ENCODE results near the gene ARL15.

DNA sequence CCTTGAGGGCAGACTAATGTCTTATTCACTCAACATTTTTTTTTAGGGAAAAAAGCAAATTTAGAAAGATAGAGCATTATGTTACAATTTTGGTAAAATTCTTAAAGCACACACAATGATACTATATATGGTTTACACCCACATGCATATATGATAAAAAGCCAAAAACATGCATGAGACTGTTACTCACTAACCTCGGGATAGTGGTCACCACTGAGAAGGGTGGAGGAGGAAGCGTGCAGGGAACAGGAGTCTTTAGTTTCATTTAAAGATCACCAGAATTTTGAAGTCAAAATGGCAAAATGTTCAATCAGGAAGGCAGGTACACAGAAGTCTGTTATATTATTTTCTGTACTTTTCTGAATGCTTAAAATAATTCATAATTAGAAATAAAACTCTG is 9.2 kb downstream of the ARL15 start:
- TF ChIP-seq, protein P1, sequence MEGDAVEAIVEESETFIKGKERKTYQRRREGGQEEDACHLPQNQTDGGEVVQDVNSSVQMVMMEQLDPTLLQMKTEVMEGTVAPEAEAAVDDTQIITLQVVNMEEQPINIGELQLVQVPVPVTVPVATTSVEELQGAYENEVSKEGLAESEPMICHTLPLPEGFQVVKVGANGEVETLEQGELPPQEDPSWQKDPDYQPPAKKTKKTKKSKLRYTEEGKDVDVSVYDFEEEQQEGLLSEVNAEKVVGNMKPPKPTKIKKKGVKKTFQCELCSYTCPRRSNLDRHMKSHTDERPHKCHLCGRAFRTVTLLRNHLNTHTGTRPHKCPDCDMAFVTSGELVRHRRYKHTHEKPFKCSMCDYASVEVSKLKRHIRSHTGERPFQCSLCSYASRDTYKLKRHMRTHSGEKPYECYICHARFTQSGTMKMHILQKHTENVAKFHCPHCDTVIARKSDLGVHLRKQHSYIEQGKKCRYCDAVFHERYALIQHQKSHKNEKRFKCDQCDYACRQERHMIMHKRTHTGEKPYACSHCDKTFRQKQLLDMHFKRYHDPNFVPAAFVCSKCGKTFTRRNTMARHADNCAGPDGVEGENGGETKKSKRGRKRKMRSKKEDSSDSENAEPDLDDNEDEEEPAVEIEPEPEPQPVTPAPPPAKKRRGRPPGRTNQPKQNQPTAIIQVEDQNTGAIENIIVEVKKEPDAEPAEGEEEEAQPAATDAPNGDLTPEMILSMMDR (conservative IDR thresholded peaks at IDR 0.05; ENCODE audit: low read depth, low read length): no peak
- TF ChIP-seq MXI1 (IDR thresholded peaks at IDR 0.05; ENCODE audit: borderline replicate concordance, low read depth, low read length): no peak
- TF ChIP-seq POLR2A (IDR thresholded peaks at IDR 0.05; ENCODE audit: low read depth, low read length): no peak
- TF ChIP-seq RFX5 (IDR thresholded peaks at IDR 0.05; ENCODE audit: low read depth, low read length): no peak
- TF ChIP-seq BHLHE40 (IDR thresholded peaks at IDR 0.05; ENCODE audit: low read depth, low read length): no peak
- TF ChIP-seq RAD21 (IDR thresholded peaks at IDR 0.05; ENCODE audit: low read length): no peak
- TF ChIP-seq NFE2L2 (IDR thresholded peaks at IDR 0.05; ENCODE audit: low read depth, low read length): no peak
